ENCODE data around the gene ANKRD29.
"Not testable (repeated sequence)": the region's sequence is repeated elsewhere in the genome, so short reads cannot be mapped to it uniquely, and the experiment has no call there.

The ANKRD29 gene

DNA sequence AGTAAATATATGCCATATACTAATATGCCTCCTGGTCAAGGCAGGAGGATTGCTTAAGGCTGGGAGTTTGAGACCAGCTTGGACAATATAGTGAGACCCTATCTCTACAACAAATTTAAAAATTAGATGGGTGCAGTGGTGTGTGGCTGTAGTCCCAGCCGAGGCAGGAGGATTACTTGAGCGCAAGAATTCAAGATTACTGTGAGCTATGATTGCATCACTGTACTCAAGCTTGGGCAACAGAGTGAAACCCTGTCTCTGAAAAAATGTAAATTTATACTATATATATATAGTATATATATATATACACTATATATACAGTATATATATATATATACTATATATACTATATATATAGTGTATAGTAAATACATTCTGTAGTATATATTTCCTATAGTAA is 46.5 kb downstream of the ANKRD29 start:
- no peak for DNase-seq (ENCODE audit: low read depth)

DNA sequence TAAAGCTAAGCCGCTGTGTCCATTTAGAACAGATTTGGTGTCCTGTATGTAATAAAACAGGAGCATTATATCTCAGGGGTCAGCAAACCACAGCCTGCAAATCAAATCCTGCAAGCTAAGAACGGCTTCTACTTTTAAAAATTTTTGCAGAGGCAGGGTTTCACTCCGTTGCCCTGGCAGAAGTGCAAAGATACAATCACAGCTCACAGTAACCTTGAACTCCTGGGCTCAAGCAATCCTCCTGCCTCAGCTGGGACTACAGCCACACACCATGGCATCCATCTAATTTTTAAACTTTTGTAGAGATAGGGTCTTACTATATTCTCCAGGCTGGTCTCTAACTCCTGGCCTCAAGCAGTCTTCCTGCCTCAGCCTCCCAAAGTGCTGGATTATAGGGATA is 47.8 kb downstream of the ANKRD29 start:
- DNase-seq (ENCODE audit: low read depth), result no peak

DNA sequence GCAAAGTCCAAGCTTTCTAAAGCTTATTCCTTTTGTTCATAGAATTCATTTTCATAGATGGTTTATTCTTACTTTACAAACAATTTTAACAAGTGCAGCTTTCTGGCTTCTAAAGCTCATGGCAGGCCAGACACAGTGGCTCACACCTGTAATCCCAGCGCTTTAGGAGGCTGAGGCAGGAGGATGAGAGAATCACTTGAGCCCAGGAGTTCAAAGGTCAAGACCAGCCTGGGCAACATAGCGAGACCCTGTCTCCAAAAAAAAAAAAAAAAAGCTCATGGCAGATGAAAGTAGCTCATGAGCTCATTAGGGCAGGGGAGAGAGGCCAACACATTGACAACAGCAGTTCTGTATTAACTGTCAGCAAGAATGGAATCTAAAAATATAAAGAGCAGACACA is 48.3 kb downstream of the ANKRD29 start:
- DNase-seq (ENCODE audit: low read depth), result no peak

GRCh38 chr18:23613091-23613475 is 49.6 kb downstream of the ANKRD29 start:
- DNase-seq (ENCODE audit: low read depth), result not testable (repeated sequence)

DNA sequence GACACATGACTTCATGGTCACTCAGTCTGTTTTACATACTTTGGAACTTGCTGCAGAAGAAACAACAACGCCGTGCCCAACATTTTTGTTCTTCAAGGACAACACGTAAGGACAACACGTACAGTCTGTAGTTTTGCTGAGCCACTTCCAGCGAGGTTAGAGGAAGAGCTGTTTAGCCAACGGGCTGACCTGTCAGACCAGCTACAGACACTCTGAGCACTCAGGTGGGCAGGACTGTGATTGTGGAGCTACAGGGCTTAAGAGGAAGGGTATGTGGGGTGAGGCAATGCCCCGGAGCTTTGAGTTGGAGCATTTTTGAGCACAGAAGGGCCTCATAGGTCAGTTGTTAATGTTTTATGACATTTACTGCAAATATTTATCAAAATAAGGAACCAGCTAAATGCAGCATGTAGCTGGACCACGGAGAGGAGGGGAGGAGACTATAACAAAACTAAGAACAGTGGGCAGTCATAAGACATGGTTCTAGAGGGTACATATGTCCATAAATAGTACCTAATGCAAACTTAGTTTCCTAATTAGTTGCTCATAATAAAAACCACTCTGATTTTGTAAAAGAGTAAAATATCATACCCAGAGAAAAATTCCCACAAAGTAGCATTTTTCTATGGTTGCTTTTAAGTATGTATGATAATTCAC is 50.1 kb downstream of the ANKRD29 start:
- no peak for DNase-seq (ENCODE audit: low read depth)

- DNase-seq (ENCODE audit: low read depth), result no peak
These were observed 53.2 kb downstream of the ANKRD29 start for GRCh38 chr18:23609390-23610023.

- no peak for DNase-seq (ENCODE audit: low read depth)
These were observed 54.5 kb downstream of the ANKRD29 start for GRCh38 chr18:23608211-23608610.

DNA sequence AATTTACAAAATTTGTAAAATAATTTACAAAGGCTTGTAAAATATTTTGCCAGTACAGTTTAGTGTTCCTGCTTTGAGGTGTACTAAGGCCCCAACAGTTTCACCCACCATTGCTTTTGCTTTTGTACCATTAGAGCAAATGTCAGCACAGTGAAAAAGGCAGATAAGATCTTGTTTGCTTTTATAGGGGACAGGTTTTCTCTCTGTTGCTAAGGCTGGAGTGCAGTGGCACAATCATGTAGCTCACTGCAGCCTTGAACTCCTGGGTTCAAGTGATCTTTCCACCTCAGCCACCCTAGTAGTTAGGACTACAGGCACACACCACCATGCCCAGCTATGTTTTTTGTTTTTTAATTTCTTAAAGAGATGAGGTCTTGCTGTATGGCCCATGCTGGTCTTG is 56.8 kb downstream of the ANKRD29 start:
- DNase-seq (ENCODE audit: low read depth), result no peak

DNA sequence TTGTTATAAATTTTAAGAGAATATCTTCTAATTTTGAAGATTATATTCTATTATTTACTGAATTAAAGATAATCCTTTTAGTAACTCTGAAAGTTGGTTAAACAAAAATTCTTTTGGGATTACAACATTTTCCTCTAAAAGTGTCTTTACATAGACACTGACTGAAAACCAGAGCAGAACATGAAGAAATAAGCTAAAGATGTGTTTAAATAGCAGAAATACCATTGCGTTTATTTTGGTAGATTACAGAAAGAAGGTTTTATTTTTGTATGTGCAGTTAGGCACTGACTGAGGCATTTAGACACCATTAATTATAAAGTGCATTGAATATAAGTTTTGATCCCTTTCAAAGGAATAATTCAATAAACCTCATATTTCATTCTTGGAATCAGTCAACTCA is 62.9 kb downstream of the ANKRD29 start:
- DNase-seq (ENCODE audit: low read depth), result no peak

- no peak for DNase-seq (ENCODE audit: low read depth)
These were observed 66.5 kb downstream of the ANKRD29 start for GRCh38 chr18:23596183-23596582.

GRCh38 chr18:23595591-23595990 is 67.1 kb downstream of the ANKRD29 start:
- DNase-seq (ENCODE audit: low read depth), result no peak

DNA sequence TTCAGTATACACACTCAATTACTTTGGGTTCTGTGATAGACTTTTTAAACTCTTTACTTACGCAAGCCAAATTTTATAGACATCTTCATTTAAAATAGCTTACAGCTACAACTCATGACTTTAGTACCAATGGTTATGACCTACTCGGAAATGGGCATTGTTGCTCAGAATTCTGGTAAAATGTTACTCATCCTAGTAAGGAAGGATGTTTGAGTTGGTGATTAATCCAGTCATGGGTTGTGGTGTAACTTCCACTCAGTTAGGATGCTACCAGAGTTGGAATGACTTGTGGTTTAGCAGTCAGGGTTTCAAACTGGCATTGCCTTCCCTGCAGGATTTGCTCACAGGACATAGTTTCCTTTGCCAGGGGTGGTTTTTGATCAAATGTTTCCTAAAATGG is 69.0 kb downstream of the ANKRD29 start:
- DNase-seq (ENCODE audit: low read depth), result peak; percentile 31

DNA sequence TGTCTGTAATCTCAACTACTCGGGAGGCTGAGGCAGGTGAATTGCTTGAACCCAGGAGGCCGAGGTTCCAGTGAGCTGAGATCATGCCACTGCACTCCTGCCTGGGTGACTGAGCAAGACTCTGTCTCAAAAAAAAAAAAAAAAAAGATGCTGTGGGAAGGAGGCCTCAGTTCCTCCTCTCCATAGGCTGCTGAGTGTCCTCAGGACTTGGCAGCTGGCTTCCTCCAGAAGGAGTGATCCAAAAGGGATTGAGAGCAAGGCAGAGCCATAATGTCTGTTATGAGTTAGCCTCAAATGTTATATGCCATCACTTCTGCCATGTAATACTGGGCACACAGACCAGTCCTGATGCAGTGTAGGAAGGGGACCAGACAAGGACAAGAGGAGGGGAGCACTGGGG is 69.8 kb downstream of the ANKRD29 start:
- no peak for DNase-seq (ENCODE audit: low read depth)

DNA sequence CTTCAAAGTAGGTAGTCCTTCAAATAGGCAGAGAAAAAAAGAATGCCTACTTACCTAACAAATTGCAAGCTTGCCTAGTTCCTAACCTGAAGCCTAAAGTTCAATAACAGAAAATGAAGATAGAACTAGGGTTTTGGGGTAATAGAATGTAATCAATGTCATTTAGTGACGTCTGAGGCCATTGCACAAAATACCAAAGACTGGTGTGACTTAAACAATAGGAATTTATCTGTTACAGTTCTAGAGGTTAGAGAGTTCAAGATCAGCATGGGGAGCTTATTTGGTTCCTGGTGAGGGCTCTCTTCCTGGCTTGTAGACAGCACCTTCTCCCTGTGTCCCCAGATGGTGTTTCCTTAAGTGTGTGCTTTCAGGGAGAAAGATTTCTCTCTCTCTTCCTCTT is 71.7 kb downstream of the ANKRD29 start:
- DNase-seq (ENCODE audit: low read depth), result no peak

DNA sequence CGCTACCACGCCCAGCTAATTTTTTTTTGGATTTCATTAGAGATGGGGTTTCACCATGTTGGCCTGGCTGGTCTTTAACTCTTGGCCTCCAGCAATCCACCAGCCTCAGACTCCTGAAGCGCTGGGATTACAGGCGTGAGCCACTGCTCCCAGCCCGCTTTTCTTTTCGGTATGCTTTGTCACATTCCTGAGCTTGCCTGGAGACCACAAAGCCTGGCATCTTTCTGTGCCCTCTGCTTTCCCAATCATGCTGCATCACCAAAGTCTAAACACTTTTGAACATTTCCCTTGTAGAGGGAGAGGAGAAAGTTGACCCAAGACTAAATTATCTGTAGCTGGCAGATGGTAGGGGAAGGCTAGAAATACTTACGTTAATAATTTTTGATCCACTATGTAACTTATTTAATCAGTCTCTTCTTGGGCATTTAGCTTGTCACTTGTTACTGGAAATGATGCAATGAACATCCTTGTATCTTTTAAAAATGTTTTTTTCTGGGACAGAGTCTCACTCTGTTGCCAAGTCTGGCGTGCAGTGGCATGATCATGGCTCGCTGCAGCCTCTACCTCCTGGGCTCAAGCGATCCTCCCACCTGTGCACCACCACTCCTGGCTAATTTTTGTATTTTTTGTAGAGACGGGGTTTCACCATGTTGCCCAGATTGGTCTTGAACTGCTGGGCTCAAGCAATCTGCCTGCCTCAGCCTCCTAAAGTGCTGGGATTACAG is 73.7 kb downstream of the ANKRD29 start:
- no peak for DNase-seq (ENCODE audit: low read depth)

DNA sequence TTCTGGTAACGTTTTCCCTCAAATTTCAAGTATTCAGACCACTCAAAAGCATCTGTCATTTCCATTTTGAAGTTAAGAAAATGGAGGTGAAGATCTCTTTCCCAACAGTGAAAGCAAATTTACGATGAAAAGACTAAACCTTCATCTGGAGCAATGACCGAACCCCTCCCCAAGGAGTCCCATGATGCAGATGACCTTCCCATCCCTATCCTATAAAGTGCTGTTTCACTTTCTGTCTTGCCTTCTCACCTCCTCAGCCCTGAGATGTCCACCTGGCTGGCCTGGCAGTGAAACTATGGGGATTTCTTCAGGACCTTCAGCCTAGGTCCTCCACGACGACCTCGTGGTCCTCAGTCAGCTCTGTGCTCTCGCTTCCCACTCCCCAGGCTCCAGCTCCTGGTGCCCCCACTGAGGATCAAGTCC is 75.5 kb downstream of the ANKRD29 start:
- DNase-seq (ENCODE audit: low read depth), result no peak

- peak; percentile 87 for DNase-seq (ENCODE audit: low read depth)
These were observed 76.2 kb downstream of the ANKRD29 start, which contains the start of gene NPC1 for GRCh38 chr18:23586249-23587196. NPC1 (minus strand) TSS chr18:23586506; CDS start chr18:23586343, 163 bp downstream.

DNA sequence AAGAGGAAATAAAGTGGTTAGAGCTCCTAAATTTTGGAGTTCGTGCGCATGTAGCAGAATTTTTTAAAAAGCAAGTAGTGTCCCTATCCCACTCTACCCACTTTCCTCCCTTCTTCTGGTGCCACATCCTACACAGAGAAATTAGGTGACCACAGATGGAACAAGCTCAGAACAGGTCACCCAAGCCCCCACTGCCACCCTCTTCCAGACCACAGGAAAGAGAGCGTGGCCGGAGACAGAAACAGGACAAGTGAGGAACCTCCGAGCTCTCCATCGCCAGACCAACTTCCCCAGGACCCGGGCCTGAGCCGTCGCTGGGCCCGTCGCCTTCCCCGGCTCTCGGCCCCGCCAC is 76.8 kb downstream of the ANKRD29 start:
- no peak for DNase-seq (ENCODE audit: low read depth)

DNA sequence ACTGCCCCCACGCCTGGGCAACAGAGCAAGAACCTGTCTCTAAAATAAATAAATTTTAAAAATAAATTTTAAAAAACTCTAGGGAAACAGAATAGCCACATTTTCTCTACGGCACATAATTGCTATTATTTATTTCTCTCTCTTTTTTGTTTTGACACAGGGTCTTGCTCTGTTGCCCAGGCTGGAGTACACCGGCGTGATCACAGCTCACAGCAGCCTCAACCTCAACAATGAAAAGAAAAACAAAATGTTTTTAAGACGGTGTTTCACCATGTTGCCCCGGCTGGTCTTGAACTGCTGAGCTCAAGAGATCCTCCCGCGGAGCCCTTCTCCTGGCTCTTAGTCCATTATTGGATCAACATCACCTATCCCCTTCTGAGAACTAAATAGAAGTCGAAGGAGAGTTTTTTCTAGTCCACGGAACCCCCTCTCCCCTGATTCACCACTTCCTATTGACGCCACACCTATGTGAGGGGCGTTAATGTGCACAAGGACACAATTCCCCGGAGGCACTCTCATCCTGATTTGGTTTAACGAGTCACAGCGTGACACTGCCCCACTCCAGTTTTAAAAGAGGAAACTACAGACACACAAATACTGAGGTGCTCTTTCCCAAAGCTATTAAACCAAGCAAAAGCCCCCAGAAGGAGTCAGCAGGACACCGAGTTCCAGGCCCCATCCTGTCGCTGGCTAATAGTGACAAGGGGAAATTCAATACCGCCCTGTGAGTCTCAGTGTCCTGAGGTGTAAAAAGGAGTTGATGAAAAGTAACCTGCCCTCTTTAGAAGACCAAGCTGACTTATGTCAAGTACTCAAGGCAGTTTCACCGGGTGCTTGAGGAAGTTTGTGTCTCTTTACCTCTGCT is 77.5 kb downstream of the ANKRD29 start:
- no peak for DNase-seq (ENCODE audit: low read depth)

DNA sequence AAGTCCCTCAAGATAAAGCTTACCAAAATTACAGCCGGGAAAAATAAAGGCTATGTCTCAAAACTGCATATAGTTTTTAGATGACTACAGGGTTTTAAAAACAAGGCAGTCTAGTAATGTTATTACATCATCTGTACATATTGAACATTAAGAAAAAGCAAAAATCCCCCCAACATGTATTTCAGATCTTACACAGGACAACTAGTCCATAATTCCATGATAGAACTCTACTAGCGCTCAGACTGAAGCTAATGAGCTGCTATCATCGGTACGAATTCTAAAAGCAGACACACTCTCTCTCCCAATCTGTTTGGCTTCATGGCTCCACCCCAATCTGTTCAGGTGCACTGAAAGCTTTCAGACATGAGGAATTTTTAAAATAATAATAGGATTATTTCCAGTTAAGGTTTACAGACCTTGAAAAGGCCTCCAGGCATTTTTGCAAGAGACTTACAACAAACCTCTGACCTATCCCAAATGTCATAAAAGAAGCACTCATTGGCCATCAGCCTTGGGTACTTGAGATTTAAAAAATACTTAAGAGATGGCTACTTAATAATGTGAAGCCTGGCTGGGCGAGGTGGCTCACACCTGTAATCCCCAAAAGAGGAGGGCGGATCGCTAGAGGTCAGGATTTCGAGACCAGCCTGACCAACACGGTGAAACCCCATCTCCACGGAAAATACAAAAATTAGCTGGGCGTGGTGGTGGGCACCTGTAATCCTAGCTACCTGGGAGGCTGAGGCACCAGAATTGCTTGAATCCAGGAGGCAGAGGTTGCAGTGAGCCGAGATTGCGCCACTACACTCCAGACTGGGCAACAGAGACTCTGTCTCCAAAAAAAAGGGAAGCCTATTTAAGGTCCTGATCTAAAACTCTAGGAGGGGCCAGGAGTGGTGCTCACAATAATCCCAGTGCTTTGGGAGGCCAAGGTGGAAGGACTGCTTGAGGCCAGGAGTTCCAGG is 78.4 kb downstream of the ANKRD29 start:
- DNase-seq (ENCODE audit: low read depth), result no peak

All from fibroblast of the conjunctiva (primary cell).